Common myeloid progenitor, CD34-positive (primary cell): ENCODE results near the gene AGO3.

Experiments
- CTCF ChIA-PET: fragments of 350-600 bp; sonication (Branson Sonifier 250); formaldehyde crosslinking; loops from one replicate; lab custom pipeline; 2021; ENCODE audit warnings: antibody characterized with exemption; lab: Charles Lee
- POLR2A ChIA-PET: fragments of 350-600 bp; sonication (Branson Sonifier 250); formaldehyde crosslinking; loops from one replicate; lab custom pipeline; 2021; ENCODE audit warnings: antibody characterized with exemption; lab: Charles Lee
- DNase-seq, 3 donors: peaks; one replicate each; pipeline versions ENCODE4 v3.0.0 to v3.0.0-alpha.2; 2013
- H3K27ac ChIP-seq, 2 experiments: 1 replicate in 1 of 2; 2 replicates in 1 of 2; pipeline ENCODE4 v1.7.0; 2013; ENCODE audit warnings: inconsistent platforms in 2 of 2, low read length in 2 of 2, mild to moderate bottlenecking in 2 of 2, low read depth in 1 of 2, moderate library complexity in 1 of 2; ENCODE audit not compliant: severe bottlenecking in 2 of 2, insufficient read depth in 1 of 2, poor library complexity in 1 of 2
- H3K27me3 ChIP-seq, 5 experiments: replicated peaks in 2 of 5; 1 replicate in 3 of 5; 2 replicates in 2 of 5; pipeline versions ENCODE4 v1.6.1 to v1.7.0; 2013; ENCODE audit warnings: low read length in 4 of 5, mild to moderate bottlenecking in 2 of 5, moderate library complexity in 2 of 5, inconsistent platforms in 1 of 5; ENCODE audit not compliant: insufficient read depth in 5 of 5, control insufficient read depth in 4 of 5
- H3K36me3 ChIP-seq, 4 experiments: 1 replicate in 2 of 4; 2 replicates in 2 of 4; pipeline versions ENCODE4 v1.6.1 to v1.7.0; 2013; ENCODE audit warnings: low read length in 3 of 4, control low read depth in 1 of 4, mild to moderate bottlenecking in 1 of 4; ENCODE audit not compliant: control insufficient read depth in 4 of 4, insufficient read depth in 4 of 4
- H3K4me1 ChIP-seq, 4 experiments: 1 replicate in 3 of 4; 2 replicates in 1 of 4; pipeline versions ENCODE4 v1.6.1 to v1.7.1; 2013; ENCODE audit warnings: low read length in 3 of 4, mild to moderate bottlenecking in 3 of 4, control low read depth in 1 of 4, inconsistent platforms in 1 of 4, moderate library complexity in 1 of 4; ENCODE audit not compliant: control insufficient read depth in 4 of 4, insufficient read depth in 4 of 4; ENCODE audit errors: control extremely low read depth in 1 of 4
- H3K4me3 ChIP-seq, 7 experiments: 1 replicate in 4 of 7; 2 replicates in 3 of 7; pipeline versions ENCODE4 v1.5.1 to v1.7.0; 2013; ENCODE audit warnings: mild to moderate bottlenecking in 7 of 7, low read length in 6 of 7, moderate library complexity in 6 of 7, inconsistent platforms in 2 of 7, low read depth in 2 of 7, control low read depth in 1 of 7; ENCODE audit not compliant: insufficient read depth in 4 of 7, control insufficient read depth in 1 of 7; ENCODE audit errors: extremely low read depth in 1 of 7
- H3K9me3 ChIP-seq, 5 experiments: 1 replicate in 4 of 5; 2 replicates in 1 of 5; pipeline versions ENCODE4 v1.6.1 to v1.7.1; 2013; ENCODE audit warnings: low read length in 4 of 5, mild to moderate bottlenecking in 2 of 5, inconsistent platforms in 1 of 5, low read depth in 1 of 5, moderate library complexity in 1 of 5; ENCODE audit not compliant: control insufficient read depth in 4 of 5, insufficient read depth in 2 of 5; ENCODE audit errors: control extremely low read depth in 1 of 5
- WGBS: methylation state at CpG from one replicate; pipeline ENCODE4 v1.1.5; 2013; ENCODE audit not compliant: insufficient coverage; 5-methylcytosine and 5-hydroxymethylcytosine counted together

AGO3 gene

DNA sequence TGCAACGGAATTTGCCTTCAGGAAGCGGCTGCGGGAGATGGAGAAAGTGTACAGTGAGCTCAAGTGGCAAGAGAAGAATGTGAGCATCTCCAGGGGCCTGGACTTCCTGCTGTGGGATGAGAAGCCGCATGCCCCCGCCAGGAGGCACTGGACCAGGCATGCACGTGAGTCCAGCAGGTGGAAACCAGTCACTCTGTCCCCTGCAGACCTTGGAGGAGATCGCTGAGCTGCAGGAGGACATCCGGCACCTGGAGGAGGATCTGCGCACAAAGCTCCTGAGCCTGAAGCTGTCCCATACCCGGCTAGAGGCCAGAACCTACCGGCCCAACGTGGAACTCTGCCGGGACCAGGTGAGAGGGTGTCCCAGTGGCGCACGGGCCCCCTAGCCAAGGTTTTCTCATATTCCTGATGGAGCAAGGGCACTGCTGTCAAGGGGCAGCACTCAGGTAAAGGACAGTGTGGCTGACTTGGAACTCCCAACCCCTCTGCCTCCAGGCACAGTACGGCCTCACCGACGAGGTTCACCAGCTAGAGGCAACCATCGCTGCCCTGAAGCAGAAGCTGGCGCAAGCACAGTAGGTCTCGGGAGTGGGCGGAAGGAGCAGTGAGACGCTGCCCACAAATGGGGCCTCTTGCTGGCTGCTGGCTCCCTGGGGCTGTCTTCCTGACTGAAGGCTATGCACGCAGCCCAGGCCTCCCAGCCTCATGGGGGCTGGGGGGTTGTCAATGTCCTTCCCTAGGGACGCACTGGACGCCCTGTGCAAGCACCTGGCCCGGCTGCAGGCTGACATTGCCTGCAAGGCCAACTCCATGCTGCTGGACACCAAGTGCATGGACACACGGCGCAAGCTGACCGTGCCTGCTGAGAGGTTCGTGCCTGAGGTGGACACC lies 156.6 kb downstream of the AGO3 start:
- peak overlapping the region in 1 of 7 experiments; percentile 95 for H3K4me3 ChIP-seq
- H3K27ac ChIP-seq = no peak overlapping the region
- 96% methylated on average over 31 of the region's 31 CpGs for WGBS
- peaks cover 0 to 16% (median 5%) of the 10 kb centered on the region in 5 experiments for H3K27me3 ChIP-seq
- no peak for DNase-seq
- POLR2A ChIA-PET = interaction anchor here (0.8 to 1.6 kb wide), 2 partner anchors 156 to 475 kb away, joined by 3 read pairs; partner anchors contain the start of gene AGO3
- peaks cover 7 to 16% (median 11%) of the 10 kb centered on the region in 4 experiments for H3K36me3 ChIP-seq
- H3K9me3 ChIP-seq = no peaks in the 10 kb centered on the region
- peaks cover 3 to 32% (median 25%) of the 10 kb centered on the region in 4 experiments for H3K4me1 ChIP-seq
- CTCF ChIA-PET = interaction anchor here (0.6 to 0.9 kb wide), 2 partner anchors 48 to 169 kb away, joined by 3 read pairs; no protein-coding TSS in a partner anchor

DNA sequence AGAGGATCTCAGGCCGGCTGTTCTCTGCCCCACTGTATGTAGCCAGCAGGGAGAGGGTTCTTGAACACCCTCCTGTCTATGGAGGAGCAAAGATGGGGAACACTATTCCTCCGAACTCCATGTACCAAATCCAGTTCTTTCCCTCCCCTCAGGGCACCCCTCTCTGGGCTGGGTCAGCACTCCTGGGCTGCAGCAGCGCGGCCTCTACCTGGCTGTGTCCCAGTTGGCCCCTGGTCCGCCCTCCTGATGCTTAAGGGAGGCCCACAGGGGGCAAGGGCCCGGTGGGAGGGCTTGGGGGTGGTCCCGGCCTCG lies 157.3 kb downstream of the AGO3 start:
- peak overlapping the region; percentile 72 to 82 for H3K27ac ChIP-seq
- H3K27me3 ChIP-seq = peaks cover 0 to 14% (median 5%) of the 10 kb centered on the region in 5 experiments
- peaks cover 13 to 23% (median 18%) of the 10 kb centered on the region in 4 experiments for H3K36me3 ChIP-seq
- 95% methylated on average over 2 of the region's 8 CpGs for WGBS
- DNase-seq = no peak
- peak overlapping the region; percentile 71 to 95 (median 93) for H3K4me3 ChIP-seq
- ChIA-PET POLR2A (no interaction called here), CTCF (no interaction called here)
- no peaks in the 10 kb centered on the region for H3K9me3 ChIP-seq
- H3K4me1 ChIP-seq = peaks cover 3 to 32% (median 25%) of the 10 kb centered on the region in 4 experiments

DNA sequence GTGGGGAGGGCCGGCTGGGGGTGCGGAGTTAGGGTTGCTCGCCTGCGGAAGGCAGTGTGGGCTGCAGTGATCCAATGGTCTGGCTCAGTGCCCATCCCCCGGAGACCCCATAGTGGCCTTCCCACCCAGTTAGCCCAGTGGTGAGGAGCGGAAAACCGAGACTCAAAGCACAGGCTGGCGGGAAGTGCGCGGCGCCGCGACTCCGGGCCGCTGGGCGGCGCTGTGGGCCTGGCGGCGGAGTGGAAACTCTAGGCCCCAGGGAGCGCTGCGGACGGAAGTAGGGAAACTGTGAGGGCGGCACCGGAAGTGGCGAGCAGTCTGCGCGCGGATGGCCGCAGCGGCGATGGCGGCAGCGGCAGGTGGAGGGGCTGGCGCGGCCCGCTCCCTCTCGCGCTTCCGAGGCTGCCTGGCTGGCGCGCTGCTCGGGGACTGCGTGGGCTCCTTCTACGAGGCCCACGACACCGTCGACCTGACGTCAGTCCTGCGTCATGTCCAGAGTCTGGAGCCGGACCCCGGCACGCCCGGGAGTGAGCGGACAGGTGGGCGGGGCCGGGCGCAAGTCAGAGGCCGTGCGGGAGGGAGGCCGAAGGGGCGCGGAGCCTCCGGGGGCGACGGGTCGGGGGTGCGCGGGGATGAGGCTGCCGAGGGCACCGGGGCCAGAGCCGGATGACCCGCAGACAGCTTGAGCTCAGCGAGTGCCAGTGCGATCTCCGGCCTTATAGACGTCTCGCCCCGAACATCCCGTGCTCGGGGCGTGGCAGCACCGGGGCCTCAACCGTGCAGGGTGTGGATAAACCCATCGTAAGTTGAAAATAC lies 157.9 kb downstream of the AGO3 start, which contains the start of gene ADPRS:
ADPRS (plus strand) TSS at position 316 of the 816 bp plus-strand sequence; CDS start at position 329, 13 bp downstream.
- CTCF ChIA-PET = interaction anchor here (0.8 to 17.2 kb wide), 3 partner anchors 10 to 44 kb away, joined by 3 to 283 read pairs (median 3); no protein-coding TSS in a partner anchor
- H3K27me3 ChIP-seq = peaks cover 0 to 9% (median 5%) of the 10 kb centered on the region in 5 experiments
- peaks cover 19 to 29% (median 24%) of the 10 kb centered on the region in 4 experiments for H3K36me3 ChIP-seq
- no peaks in the 10 kb centered on the region for H3K9me3 ChIP-seq
- peak within 1 kb of the TSS; percentile 72 to 82 for H3K27ac ChIP-seq
- WGBS = under 1% methylated on average over 66 of the region's 84 CpGs
- H3K4me3 ChIP-seq = peak within 1 kb of the TSS; percentile 71 to 95 (median 93)
- peak; percentile 90 to 96 (median 95) for DNase-seq
- POLR2A ChIA-PET = no interaction called here
- H3K4me1 ChIP-seq = peaks cover 3 to 28% (median 23%) of the 10 kb centered on the region in 4 experiments

DNA sequence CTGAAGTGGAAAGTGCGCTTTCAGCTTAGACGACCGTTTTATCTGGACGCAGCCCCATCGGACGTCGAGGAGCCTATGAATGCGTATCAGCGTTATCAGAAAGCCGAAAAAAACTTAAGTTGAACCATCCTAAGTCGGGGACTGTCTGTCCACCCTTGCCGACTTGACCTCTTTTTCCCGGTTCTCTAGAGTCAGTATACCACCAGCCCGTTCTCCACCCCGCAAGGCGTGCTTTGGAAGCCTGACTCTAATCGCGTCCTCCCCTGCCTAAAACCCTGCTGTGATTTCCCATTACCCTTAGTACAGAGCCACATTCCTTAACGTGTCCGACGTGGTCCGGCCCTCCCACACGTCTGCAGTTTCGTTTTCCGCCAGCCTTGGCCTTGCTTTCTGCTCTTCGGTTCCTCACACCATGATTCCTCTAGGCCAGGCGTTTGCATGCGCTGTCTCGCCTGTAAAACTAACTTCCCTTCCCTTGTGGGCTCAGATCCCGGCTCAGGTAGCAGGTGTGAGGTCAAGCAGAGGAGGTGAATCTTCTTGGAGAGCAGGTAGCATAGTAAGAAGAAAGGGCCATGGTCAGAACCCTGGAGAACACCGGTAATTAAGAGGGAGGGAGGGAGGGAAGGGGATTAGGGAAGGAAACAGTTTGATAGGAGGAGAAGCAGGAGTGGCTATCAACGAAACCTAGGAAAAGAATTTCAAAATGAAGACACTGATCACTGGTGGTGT lies 158.7 kb downstream of the AGO3 start:
- H3K27me3 ChIP-seq = peaks cover 0 to 6% (median 2%) of the 10 kb centered on the region in 5 experiments
- H3K36me3 ChIP-seq = peaks cover 22 to 37% (median 30%) of the 10 kb centered on the region in 4 experiments
- ChIA-PET POLR2A (no interaction called here), CTCF (interaction anchor here (0.8 to 17.2 kb wide), 3 partner anchors 9 to 45 kb away, joined by 3 to 283 read pairs (median 3); no protein-coding TSS in a partner anchor)
- H3K4me1 ChIP-seq = peaks cover 3 to 25% (median 17%) of the 10 kb centered on the region in 4 experiments
- peak overlapping the region; percentile 72 to 82 for H3K27ac ChIP-seq
- H3K4me3 ChIP-seq = peak overlapping the region; percentile 71 to 95 (median 93)
- 4% methylated on average over 28 of the region's 32 CpGs for WGBS
- DNase-seq = peak in 2 of 3 donors; percentile 52 to 56
- no peaks in the 10 kb centered on the region for H3K9me3 ChIP-seq

DNA sequence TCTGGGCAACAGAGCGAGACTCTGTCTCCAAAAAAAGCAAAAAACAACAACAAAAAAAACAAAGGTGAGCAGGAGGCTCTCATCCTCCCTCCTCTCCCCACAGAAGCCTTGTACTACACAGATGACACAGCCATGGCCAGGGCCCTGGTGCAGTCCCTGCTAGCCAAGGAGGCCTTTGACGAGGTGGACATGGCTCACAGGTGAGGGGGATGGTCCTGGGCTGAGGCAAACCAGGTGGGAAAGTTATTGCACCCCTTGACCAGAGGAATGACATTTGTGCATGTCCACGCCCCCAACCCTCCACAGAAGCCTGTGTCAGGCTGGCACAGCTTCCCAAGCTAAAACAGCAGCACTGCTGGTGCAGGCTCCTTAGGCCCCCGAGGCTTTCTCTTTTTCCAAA lies 160.2 kb downstream of the AGO3 start:
- ChIA-PET CTCF (interaction anchor here (1.3 to 17.2 kb wide), 2 partner anchors 9 to 41 kb away, joined by 3 to 283 read pairs; no protein-coding TSS in a partner anchor), POLR2A (no interaction called here)
- H3K27ac ChIP-seq = no peak overlapping the region
- 100% methylated on average over 3 of the region's 4 CpGs for WGBS
- no peaks in the 10 kb centered on the region for H3K27me3 ChIP-seq
- DNase-seq = no peak
- H3K9me3 ChIP-seq = no peaks in the 10 kb centered on the region
- H3K4me3 ChIP-seq = no peak overlapping the region
- H3K4me1 ChIP-seq = peaks cover 3 to 29% (median 24%) of the 10 kb centered on the region in 4 experiments
- H3K36me3 ChIP-seq = peaks cover 22 to 46% (median 36%) of the 10 kb centered on the region in 4 experiments

DNA sequence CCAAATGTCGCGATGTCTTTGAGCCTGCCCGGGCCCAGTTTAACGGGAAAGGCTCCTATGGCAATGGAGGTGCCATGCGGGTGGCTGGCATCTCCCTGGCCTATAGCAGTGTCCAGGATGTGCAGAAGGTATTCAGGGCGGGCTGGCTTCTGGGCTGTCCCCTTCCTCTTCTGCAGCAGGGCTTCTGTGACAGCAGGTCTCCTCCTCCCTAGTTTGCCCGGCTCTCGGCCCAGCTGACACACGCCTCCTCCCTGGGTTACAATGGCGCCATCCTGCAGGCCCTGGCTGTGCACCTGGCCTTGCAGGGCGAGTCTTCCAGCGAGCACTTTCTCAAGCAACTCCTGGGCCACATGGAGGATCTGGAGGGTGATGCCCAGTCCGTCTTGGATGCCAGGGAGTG lies 160.8 kb downstream of the AGO3 start:
- Histone ChIP-seq H3K27ac (no peak overlapping the region), H3K4me1 (peaks cover 3 to 32% (median 29%) of the 10 kb centered on the region in 4 experiments), H3K9me3 (no peaks in the 10 kb centered on the region), H3K36me3 (peaks cover 22 to 46% (median 36%) of the 10 kb centered on the region in 4 experiments), H3K27me3 (no peaks in the 10 kb centered on the region), H3K4me3 (no peak overlapping the region)
- ChIA-PET POLR2A (no interaction called here), CTCF (interaction anchor here (17.2 kb wide), 1 partner anchor 40 kb away, joined by 283 read pairs; no protein-coding TSS in a partner anchor)
- 98% methylated on average over 10 of the region's 13 CpGs for WGBS
- no peak for DNase-seq
